NCI-H526 treated with DMSO at 0.1 percent for 48 hours (cell line): ENCODE results near the gene PRSS27.
"Not testable (repeated sequence)": the region's sequence is repeated elsewhere in the genome, so short reads cannot be mapped to it uniquely, and the experiment has no call there.

Source experiments
- DNase-seq: peaks from one replicate; lab custom pipeline; 2025; lab: John Stamatoyannopoulos, UW

The PRSS27 gene

DNA sequence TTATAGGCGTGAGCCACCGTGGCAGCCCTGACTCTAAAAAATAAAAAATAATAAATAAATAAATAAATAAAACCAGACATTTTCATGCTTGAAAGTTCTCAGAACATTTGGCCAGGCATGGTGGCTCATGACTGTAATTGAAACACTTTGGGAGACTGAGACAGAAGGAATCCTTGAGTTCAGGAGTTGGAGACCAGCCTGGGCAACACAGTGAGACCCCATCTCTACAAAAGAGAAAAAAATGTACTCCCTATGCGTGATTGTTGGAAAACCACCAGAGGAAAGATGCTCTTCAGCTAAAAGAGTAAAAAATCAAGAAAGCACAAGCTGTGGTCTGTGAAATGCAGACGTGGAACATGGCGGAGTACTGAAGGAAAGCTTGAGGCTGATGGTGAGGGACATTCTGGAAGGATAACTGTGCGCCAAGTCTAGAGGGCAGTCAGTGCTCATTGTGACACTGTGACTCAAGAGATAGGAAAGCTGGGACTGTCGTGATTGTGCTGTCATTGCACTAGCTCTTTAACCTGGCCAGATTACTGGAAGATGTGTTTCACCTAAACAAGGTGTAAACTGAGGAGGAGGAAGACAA, 4.2 kb upstream of the PRSS27 start:
- DNase-seq: no peak

- DNase-seq: not testable (repeated sequence)
Measured at GRCh38 chr16:2721634-2722173, 1.7 kb upstream of the PRSS27 start.

- DNase-seq: peak; percentile 22
Measured at GRCh38 chr16:2720719-2721633, 952 bp upstream of the PRSS27 start.

DNA sequence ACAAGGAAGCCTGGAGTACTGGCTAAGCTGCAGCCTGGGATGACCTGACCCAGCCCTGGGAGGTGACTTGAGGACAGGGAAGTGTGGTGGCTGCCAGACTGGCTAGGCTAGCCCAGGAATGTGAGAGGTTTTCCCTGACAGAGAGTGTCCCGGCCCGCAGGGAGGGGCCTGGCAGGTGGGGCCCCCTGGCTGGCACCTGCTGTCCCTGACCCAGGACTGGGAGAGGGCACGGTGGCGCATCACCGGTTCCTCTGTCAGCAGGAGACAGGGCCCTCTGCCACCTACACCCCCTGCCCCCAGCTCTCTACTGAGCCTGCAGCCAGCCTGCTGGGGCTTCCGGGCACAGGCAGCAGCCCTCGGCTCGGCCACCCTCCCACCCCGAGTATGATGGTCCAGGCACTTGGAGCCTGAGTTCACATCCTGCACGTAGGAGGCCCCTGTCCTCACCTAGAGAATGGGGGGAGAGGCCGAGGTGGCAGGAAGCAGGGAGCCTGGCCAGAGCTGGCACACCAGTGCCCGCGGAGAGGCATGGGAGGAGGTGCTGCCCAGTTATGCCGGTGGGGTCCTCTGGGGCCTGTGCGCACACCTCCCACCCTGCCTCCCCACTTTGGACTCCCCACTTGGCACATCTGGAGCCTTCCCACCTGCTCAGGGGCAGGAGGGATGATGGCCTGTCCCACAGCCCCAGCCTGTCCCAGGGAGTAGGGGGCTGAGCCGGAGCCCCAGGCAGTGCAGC, 528 bp downstream of the PRSS27 start:
- no peak for DNase-seq

DNA sequence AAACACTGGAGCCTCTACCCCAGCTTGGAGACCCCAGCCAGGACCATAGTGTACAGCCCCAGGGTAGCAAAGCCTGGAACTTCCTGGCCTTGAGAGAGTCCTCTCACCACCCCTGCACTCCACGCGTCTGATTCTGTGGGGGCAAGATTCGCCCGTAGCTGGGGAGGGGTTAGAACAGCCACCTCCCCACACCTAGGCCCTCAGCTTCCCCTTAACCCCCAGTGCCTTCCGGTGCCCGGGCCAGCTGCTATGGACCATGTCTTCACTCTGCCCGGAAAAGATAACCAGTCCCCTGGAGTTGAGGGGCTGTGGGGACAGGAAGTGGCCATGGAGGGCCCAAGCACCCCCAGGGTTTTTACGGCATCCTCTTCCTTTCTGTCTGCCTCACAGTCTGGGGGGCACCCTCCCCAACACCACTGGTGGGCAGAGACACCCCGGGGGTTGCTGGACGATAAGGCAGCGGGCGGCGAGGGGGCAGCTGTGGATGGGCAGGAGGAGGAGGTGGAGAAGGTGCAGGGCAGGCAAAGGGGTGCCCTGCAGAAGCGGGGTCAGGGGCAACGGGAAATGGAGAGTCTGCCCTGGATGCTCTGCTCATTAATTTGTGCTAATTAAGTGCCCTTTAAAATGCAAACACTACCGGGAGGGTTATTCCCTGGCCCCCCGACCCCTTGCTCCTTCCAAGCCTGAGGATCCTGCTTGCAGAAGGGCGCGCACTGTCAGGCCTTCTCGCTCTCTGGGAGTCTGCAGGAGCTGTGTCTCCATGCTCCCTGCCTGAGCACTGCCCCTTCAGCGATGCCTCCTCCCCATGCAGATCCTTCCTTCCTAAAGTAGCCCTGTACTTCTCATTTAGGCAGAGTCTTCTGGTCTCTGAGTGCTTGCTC, 2.4 kb downstream of the PRSS27 start:
- no peak for DNase-seq

DNA sequence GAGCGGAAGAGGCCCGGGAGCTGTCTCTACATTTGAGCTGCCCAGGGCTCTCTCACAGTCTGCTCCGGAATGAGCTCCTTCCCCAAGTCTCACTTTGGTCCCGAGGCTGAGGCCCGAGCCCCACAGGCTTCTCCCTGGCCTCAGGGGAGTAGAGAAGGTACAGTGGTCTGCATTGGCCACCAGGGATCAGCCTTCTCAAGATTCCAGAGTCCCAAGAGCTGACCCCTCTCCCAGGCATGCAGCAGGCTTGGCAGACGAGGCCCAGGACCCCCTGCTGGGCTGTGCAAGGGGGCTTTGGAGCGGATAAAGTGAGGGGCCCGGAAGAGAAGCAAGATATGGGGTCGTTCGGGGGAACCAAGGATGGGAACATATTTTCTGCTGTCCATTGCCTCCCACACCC, 3.1 kb downstream of the PRSS27 start:
- no peak for DNase-seq

DNA sequence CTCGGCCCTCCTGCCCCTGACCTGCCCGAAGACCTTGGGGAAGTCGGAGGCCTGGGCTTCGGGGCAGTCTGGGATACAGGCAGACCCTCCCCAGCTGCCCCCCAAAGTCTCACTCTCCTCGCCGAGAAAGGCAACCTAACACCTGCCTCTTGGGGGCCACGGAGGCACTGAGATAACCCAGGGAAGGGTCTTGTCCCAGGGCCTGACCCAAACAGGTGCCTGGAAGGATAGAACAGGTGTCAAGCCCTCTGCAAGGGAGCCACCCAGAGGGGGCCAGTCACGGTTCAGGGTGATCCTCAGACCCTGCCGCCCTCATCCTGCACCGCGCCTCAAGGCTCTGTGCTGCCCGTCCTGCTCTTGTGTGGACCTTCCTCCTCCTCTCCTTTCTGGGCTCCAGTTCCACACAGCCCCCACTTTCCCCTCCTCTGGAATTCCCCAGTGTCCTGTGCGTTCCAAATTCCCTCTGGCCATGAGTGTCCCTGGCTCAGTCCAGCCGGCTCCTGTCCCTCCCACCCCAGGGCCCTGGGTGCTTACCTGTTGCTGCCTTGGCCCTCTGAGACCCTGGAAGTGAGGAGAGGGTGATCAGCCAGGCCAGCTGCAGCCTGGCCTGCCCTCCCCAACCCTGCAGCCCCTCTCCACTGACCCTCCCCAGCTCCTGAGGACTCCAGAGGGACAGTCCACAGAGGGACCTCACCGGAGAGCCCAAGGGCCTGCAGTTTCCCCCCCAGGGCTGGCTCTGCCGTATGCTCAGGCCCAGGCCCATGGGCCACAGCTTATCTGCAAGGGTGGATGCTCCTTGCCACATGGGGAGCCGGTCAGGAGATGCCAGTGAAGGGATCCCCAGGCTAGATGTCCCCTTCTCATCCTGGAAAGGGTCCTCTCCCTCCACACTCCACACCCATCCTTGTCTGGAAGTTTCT, 3.8 kb downstream of the PRSS27 start:
- no peak for DNase-seq

DNA sequence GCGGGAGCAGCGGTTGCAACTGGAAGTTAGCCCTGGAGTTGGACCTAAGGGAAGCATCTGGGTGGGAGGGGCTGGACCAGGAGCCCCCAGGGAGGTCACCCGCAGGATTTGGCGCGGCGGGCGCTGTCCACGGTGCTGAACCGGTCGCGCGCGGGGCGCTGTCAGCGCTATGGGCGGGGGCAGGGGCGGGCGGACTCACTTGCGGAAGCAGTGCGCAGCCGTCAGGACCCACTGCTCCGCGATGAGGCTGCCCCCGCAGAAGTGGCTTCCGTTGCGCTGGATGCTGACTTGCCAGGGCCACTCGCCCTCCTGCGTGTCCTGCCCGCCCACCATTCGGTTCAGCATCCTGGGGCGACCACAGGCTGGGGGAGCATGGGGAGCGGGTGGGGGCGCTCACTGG, 4.5 kb downstream of the PRSS27 start:
- no peak for DNase-seq

DNA sequence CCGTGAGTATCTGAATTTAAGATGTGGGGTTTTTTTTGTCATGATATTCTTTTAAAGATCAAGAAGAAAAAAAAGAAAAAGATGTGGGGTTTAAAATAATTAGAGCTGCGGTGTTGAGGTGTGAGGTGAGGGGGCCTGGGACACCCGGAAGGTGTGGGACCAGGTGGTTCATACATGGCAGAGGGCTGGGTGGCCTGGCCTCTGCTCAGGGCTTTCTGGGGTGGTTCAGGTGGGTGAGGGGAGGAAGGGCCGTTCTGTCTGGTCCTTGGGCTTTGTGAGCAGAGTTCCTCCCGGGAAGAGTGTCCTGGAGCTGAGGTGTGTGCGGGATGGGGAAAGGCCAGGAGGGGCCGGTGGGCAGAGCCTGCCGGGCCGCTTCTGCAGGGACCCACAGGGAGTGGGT, 5.0 kb downstream of the PRSS27 start:
- DNase-seq: no peak

- DNase-seq: no peak
Measured at GRCh38 chr16:2713985-2714774, 5.8 kb downstream of the PRSS27 start.

DNA sequence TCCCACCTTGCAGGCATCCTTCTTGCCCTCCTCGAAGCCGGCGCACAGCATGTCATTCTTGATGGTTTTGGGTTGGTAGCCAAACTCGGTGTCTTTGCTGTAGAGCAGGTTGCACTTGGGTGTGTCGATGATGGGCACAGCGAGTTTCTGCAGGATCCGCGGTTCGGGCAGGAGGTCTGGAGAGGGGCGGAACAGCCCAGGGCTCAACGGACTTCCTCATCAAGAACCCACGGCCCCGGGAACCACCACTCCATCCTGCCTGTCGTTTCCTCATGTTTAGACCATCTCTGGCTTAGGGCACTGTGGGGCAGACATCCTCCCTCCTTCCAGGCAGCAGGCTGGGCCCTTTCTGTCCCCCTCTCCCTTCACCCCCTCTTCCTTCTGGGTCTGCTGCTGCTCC, 6.5 kb downstream of the PRSS27 start:
- DNase-seq: no peak

- no peak for DNase-seq
Measured at GRCh38 chr16:2712546-2712945, 7.5 kb downstream of the PRSS27 start.

DNA sequence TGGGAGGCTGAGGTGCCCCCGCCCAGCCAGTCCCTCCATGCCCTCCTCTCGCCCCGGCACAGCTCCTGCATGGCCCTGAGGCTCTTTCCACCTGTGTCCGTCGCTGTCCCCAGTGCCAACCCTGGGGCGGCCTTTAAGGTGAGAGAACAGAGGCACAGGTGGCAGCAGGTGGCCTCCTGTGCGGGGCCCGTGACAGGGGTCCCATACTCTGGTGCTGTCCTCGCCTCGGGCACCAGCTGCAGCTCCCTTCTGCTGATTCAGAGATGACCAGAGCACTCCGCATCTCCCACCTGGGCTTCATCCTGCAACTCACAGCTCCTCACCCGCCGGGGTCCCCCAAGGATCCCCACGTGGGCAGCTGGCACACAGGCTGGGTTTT, 8.0 kb downstream of the PRSS27 start:
- no peak for DNase-seq

DNA sequence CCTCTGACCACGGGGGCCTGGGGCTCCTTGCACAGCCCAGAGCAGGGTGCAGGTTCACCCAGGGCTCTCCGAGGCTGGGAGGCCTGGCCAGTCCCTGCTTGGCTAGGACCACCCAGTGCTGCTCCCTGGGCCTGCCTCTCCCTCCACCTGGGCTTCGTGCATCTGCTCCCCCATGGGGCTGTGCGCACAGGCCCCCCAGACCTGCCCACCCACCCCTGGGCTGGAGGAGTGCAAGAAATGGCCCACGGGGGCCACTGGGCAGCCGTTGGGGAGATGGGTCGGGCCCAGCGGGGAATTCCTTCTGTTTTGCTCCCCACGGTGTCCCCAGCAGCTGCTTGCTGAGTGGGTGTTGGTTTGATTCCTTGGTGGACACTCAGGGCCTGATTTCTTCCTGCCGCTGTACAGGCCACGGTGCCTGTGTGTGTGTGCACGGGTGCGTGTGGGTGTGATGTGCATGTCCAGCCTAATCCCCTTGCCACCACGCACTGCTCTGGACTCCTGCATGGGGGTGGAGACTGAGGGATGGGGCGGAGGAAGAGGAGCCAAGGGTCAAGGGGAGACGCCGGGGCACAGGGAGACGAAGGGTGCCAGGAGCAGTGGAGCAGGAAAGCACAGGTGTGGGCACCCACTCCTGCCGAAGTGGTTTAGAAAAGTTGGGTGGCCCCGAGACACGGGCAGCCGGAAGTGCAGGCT, 8.5 kb downstream of the PRSS27 start:
- no peak for DNase-seq

DNA sequence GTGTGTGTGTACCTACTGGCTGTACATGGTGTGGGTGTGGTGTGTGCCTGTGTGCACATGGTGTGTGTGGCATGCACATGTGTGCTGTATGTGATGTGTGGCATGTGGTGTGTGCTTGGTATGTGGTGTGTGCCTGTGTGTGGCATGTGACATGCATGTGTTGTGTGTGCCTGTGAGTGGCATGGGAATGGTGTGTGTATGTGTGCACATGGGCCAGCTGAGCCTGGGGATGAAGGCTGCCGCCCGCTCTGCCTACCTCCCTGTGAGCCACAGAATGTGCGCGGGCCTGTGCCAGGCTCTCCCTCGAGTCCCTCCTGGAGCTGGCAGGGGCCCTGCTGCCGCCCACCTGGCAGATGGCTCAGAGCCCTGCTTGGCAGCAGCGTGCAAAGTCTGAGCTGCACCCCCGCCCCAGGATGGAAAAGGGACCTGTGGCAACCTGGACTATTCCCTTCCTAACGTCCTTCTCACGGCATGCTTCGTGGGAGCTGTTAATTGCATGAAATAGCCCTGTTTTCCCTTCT, 9.3 kb downstream of the PRSS27 start:
- DNase-seq: no peak

GRCh38 chr16:2710021-2710710, 9.9 kb downstream of the PRSS27 start:
- DNase-seq: no peak

GRCh38 chr16:2709588-2709984, 10.4 kb downstream of the PRSS27 start:
- DNase-seq: no peak

GRCh38 chr16:2708955-2709587, 11.0 kb downstream of the PRSS27 start:
- no peak for DNase-seq
